Activated CD8-positive, alpha-beta T cell treated with anti-CD3 and anti-CD28 coated beads, Interleukin-2, amount 10 ng/mL, durations not matched to agents 7 days and 5 days (primary cell): Measurements from ENCODE around the gene LCLAT1. TPM values are rescaled to one million over a fixed set of nuclear protein-coding genes. Genes with fewer than 3 reads are reported as not detected.
"Not testable (repeated sequence)": the region's sequence is repeated elsewhere in the genome, so short reads cannot be mapped to it uniquely, and the experiment has no call there.

ENCODE experiments used
- ATAC-seq: fragments of 150-1000 bp; cut with Tn5 transposase; one replicate; pipeline ENCODE4 v1.10.0; 2021; ENCODE audit warnings: moderate library complexity
- CTCF ChIA-PET: fragments of 350-600 bp; sonication (Branson Sonifier 250); formaldehyde crosslinking; loops from one replicate; lab custom pipeline; 2021; ENCODE audit warnings: antibody characterized with exemption; lab: Charles Lee
- POLR2A ChIA-PET: fragments of 350-600 bp; sonication (Branson Sonifier 250); formaldehyde crosslinking; loops from one replicate; lab custom pipeline; 2021; ENCODE audit warnings: antibody characterized with exemption; lab: Charles Lee
- DNase-seq: peaks from one replicate; pipeline ENCODE4 v3.0.0-alpha.2; 2020
- H3K27ac Mint-ChIP-seq: one replicate; pipeline ENCODE4 v1.8.0; 2021; ENCODE audit warnings: mild to moderate bottlenecking, mixed read lengths
- H3K27me3 Mint-ChIP-seq: one replicate; pipeline ENCODE4 v1.8.0; 2021; ENCODE audit warnings: low read depth, mixed read lengths
- H3K36me3 Mint-ChIP-seq: one replicate; pipeline ENCODE4 v1.8.0; 2021; ENCODE audit warnings: low read depth, mixed read lengths
- H3K4me1 Mint-ChIP-seq: one replicate; pipeline ENCODE4 v1.8.0; 2021; ENCODE audit warnings: low read depth, mixed read lengths
- H3K4me3 Mint-ChIP-seq: one replicate; pipeline ENCODE4 v1.8.0; 2021; ENCODE audit warnings: mild to moderate bottlenecking, mixed read lengths
- H3K9me3 Mint-ChIP-seq: one replicate; pipeline ENCODE4 v1.8.0; 2022; ENCODE audit warnings: mixed read lengths; ENCODE audit not compliant: insufficient read depth
- total RNA-seq, 2 experiments: library from RNA; stranded (reverse); gene quantifications; one replicate each; pipeline ENCODE4 v1.2.3, GENCODE V29; 2021

The LCLAT1 gene
- total RNA-seq, 2 experiments from 2014 or later, result 25.1 to 25.3 TPM

DNA sequence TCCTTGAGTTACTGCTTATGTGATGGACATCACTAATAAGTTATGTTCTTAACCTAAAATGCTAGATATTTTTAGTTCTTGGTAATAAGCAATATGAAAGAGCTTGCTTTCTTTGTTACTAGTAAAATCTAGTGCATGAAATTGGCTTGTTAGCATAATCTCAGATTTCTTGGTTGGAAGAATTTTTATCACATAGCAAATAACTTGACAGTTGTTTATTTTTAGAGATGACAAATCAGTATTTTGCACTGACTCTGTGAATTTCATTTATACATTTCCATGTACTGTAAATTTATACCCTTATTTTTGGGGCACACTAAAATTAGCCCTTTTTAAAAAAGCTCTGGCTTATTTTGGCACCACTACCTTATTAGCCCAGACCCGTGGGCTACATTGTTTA is 45.6 kb downstream of the LCLAT1 start:
- H3K4me1 Mint-ChIP-seq, result peaks cover 15% of the 10 kb centered on the region
- ChIA-PET CTCF (interaction anchor here (0.6 to 2.6 kb wide), 3 partner anchors 10 to 328 kb away, joined by 3 to 6 read pairs (median 5); no protein-coding TSS in a partner anchor), POLR2A (no interaction called here)
- ATAC-seq, result no peak
- no peak overlapping the region for H3K4me3 Mint-ChIP-seq
- no peaks in the 10 kb centered on the region for H3K27me3 Mint-ChIP-seq
- H3K9me3 Mint-ChIP-seq, result peaks cover 17% of the 10 kb centered on the region
- no peak overlapping the region for H3K27ac Mint-ChIP-seq
- peaks cover 27% of the 10 kb centered on the region for H3K36me3 Mint-ChIP-seq
- no peak for DNase-seq

DNA sequence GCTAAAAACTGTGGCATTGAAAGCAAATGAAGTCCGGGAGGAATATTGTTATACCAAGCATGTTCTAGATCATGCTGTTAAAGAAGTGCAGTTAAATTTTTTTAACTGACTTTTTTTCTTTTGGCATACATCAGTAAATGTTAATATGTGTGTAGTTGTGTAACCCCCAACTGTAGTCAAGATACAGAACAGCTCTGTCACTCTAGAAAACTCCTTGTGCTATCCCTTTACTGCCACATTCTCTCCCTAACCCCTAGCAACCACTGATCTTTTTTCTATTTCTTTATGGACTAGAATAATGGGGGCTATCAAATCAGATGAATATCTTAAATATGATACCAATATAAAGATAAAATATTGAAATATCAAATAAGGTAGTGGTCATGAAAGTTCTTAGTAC is 46.4 kb downstream of the LCLAT1 start:
- CTCF ChIA-PET, result interaction anchor here (1.2 to 2.6 kb wide), 2 partner anchors 10 to 254 kb away, joined by 5 to 6 read pairs; no protein-coding TSS in a partner anchor
- peaks cover 34% of the 10 kb centered on the region for H3K36me3 Mint-ChIP-seq
- DNase-seq (no peak), ATAC-seq (no peak)
- peaks cover 26% of the 10 kb centered on the region for H3K9me3 Mint-ChIP-seq
- peaks cover 8% of the 10 kb centered on the region for H3K4me1 Mint-ChIP-seq
- POLR2A ChIA-PET, result no interaction called here
- H3K4me3 Mint-ChIP-seq, result no peak overlapping the region
- no peak overlapping the region for H3K27ac Mint-ChIP-seq
- no peaks in the 10 kb centered on the region for H3K27me3 Mint-ChIP-seq

GRCh38 chr2:30495896-30496295 is 48.9 kb downstream of the LCLAT1 start:
- H3K4me3 Mint-ChIP-seq, ATAC-seq, H3K27ac Mint-ChIP-seq, POLR2A ChIA-PET, CTCF ChIA-PET, H3K27me3 Mint-ChIP-seq, H3K4me1 Mint-ChIP-seq, DNase-seq: not testable (repeated sequence)
- Mint-ChIP-seq H3K36me3 (peaks cover 41% of the 10 kb centered on the region), H3K9me3 (peaks cover 46% of the 10 kb centered on the region)

DNA sequence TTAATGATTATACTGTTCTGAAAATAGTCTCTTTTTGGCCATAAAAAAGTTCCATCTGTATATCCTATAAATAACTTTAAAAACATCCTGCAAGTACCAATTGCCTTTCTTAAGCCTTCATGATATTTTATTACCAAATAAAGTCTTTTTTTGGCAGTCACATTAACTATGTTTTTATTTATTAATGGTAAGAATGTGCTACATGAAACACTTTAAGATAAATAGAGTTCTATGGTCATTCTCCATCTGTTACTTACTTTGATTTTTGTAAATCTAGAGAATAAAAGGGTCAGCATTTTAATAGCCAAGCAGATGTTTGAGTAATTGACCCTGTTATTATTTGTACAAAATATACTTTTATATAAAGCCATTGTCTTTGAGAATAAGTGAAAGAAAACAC is 52.6 kb downstream of the LCLAT1 start:
- CTCF ChIA-PET, result no interaction called here
- no peak for DNase-seq
- no peaks in the 10 kb centered on the region for H3K27me3 Mint-ChIP-seq
- peaks cover 21% of the 10 kb centered on the region for H3K4me1 Mint-ChIP-seq
- H3K9me3 Mint-ChIP-seq, result peaks cover 57% of the 10 kb centered on the region
- H3K27ac Mint-ChIP-seq, result no peak overlapping the region
- H3K4me3 Mint-ChIP-seq, result no peak overlapping the region
- H3K36me3 Mint-ChIP-seq, result peaks cover 55% of the 10 kb centered on the region
- no peak for ATAC-seq
- POLR2A ChIA-PET, result no interaction called here

- no peak overlapping the region for H3K27ac Mint-ChIP-seq
- H3K27me3 Mint-ChIP-seq, result no peaks in the 10 kb centered on the region
- ATAC-seq, result no peak
- DNase-seq, result no peak
- no peak overlapping the region for H3K4me3 Mint-ChIP-seq
- H3K36me3 Mint-ChIP-seq, result peaks cover 51% of the 10 kb centered on the region
- peaks cover 20% of the 10 kb centered on the region for H3K4me1 Mint-ChIP-seq
- ChIA-PET CTCF (no interaction called here), POLR2A (no interaction called here)
- H3K9me3 Mint-ChIP-seq, result peaks cover 54% of the 10 kb centered on the region
Observed at GRCh38 chr2:30500699-30501098, 53.7 kb downstream of the LCLAT1 start.

DNA sequence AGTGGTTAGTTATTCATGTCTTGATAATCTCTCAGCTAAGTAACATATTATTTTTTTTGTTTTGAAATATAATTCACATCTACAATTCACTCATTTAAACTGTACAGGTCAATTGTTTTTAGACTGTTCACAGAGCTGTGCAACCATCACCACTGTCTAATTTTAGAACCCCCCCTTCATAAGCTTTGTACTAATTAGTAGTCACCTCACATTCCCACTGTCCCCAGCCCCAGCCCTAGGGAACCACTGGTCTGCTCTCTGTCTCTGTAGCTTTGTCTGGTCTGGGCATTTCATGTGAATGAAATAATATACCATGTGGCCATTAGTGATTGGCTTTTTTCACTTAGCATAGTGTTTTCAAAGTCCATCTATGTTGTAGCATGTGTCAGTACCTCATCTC is 55.3 kb downstream of the LCLAT1 start:
- Mint-ChIP-seq H3K36me3 (peaks cover 38% of the 10 kb centered on the region), H3K9me3 (peaks cover 42% of the 10 kb centered on the region), H3K4me1 (peaks cover 18% of the 10 kb centered on the region), H3K4me3 (no peak overlapping the region), H3K27ac (no peak overlapping the region), H3K27me3 (no peaks in the 10 kb centered on the region)
- ChIA-PET CTCF (interaction anchor here (1.4 kb wide), 1 partner anchor 10 kb away, joined by 5 read pairs; no protein-coding TSS in a partner anchor), POLR2A (interaction anchor here (0.6 to 0.8 kb wide), 2 partner anchors 165 to 351 kb away, joined by 3 to 4 read pairs; no protein-coding TSS in a partner anchor)
- ATAC-seq (no peak), DNase-seq (no peak)

GRCh38 chr2:30503007-30503694 is 56.1 kb downstream of the LCLAT1 start:
- Mint-ChIP-seq H3K27me3 (no peaks in the 10 kb centered on the region), H3K4me3 (no peak overlapping the region), H3K27ac (peak overlapping the region; percentile 79), H3K4me1 (peaks cover 18% of the 10 kb centered on the region), H3K9me3 (peaks cover 37% of the 10 kb centered on the region), H3K36me3 (peaks cover 37% of the 10 kb centered on the region)
- CTCF ChIA-PET, result interaction anchor here (1.1 to 1.8 kb wide), 3 partner anchors 10 to 71 kb away, joined by 4 to 5 read pairs (median 5); no protein-coding TSS in a partner anchor
- no peak for DNase-seq
- ATAC-seq, result no peak
- POLR2A ChIA-PET, result interaction anchor here (0.6 kb wide), 1 partner anchor 165 kb away, joined by 3 read pairs; no protein-coding TSS in a partner anchor

GRCh38 chr2:30503695-30504052 is 56.6 kb downstream of the LCLAT1 start:
- H3K27ac Mint-ChIP-seq, result peak overlapping the region; percentile 79
- DNase-seq, result no peak
- H3K9me3 Mint-ChIP-seq, result peaks cover 35% of the 10 kb centered on the region
- ATAC-seq, result no peak
- no peaks in the 10 kb centered on the region for H3K27me3 Mint-ChIP-seq
- peaks cover 35% of the 10 kb centered on the region for H3K36me3 Mint-ChIP-seq
- POLR2A ChIA-PET, result no interaction called here
- H3K4me1 Mint-ChIP-seq, result peaks cover 18% of the 10 kb centered on the region
- CTCF ChIA-PET, result interaction anchor here (1.1 to 1.8 kb wide), 3 partner anchors 11 to 72 kb away, joined by 4 to 5 read pairs (median 5); no protein-coding TSS in a partner anchor
- no peak overlapping the region for H3K4me3 Mint-ChIP-seq

- Mint-ChIP-seq H3K4me3 (no peak overlapping the region), H3K27ac (no peak overlapping the region), H3K9me3 (peaks cover 25% of the 10 kb centered on the region), H3K27me3 (no peaks in the 10 kb centered on the region), H3K36me3 (peaks cover 27% of the 10 kb centered on the region), H3K4me1 (peaks cover 18% of the 10 kb centered on the region)
- ChIA-PET CTCF (interaction anchor here (0.6 to 1.8 kb wide), 2 partner anchors 73 to 168 kb away, joined by 3 to 4 read pairs; no protein-coding TSS in a partner anchor), POLR2A (no interaction called here)
- ATAC-seq (no peak), DNase-seq (no peak)
Observed at GRCh38 chr2:30504731-30505130, 57.7 kb downstream of the LCLAT1 start.

GRCh38 chr2:30505500-30506180 is 58.6 kb downstream of the LCLAT1 start:
- CTCF ChIA-PET, result no interaction called here
- H3K27ac Mint-ChIP-seq, result no peak overlapping the region
- no peak for ATAC-seq
- H3K36me3 Mint-ChIP-seq, result peaks cover 24% of the 10 kb centered on the region
- no peaks in the 10 kb centered on the region for H3K27me3 Mint-ChIP-seq
- no peak overlapping the region for H3K4me3 Mint-ChIP-seq
- no peak for DNase-seq
- H3K9me3 Mint-ChIP-seq, result peaks cover 20% of the 10 kb centered on the region
- H3K4me1 Mint-ChIP-seq, result peaks cover 18% of the 10 kb centered on the region
- POLR2A ChIA-PET, result no interaction called here

- CTCF ChIA-PET, result interaction anchor here (0.9 kb wide), 1 partner anchor 298 kb away, joined by 3 read pairs; no protein-coding TSS in a partner anchor
- DNase-seq, H3K27ac Mint-ChIP-seq, H3K27me3 Mint-ChIP-seq, ATAC-seq, POLR2A ChIA-PET, H3K4me3 Mint-ChIP-seq, H3K9me3 Mint-ChIP-seq: not testable (repeated sequence)
- Mint-ChIP-seq H3K36me3 (peaks cover 12% of the 10 kb centered on the region), H3K4me1 (peaks cover 18% of the 10 kb centered on the region)
Observed at GRCh38 chr2:30507460-30507859, 60.4 kb downstream of the LCLAT1 start.

GRCh38 chr2:30509716-30510115 is 62.7 kb downstream of the LCLAT1 start:
- H3K27ac Mint-ChIP-seq, result no peak overlapping the region
- DNase-seq, result no peak
- no peak for ATAC-seq
- CTCF ChIA-PET, result no interaction called here
- no peak overlapping the region for H3K4me3 Mint-ChIP-seq
- peaks cover 8% of the 10 kb centered on the region for H3K36me3 Mint-ChIP-seq
- H3K4me1 Mint-ChIP-seq, result peaks cover under 1% of the 10 kb centered on the region
- POLR2A ChIA-PET, result no interaction called here
- peaks cover 6% of the 10 kb centered on the region for H3K9me3 Mint-ChIP-seq
- H3K27me3 Mint-ChIP-seq, result no peaks in the 10 kb centered on the region
